HG03039 (cell line): ENCODE data around the gene FREM1.

ENCODE experiments used
- ATAC-seq: cut with Tn5 transposase; IDR thresholded peaks from one replicate; pipeline ENCODE4 v1.9.1; 2021; ENCODE audit warnings: mild to moderate bottlenecking, moderate library complexity; ENCODE audit not compliant: unreplicated experiment

The FREM1 gene

DNA sequence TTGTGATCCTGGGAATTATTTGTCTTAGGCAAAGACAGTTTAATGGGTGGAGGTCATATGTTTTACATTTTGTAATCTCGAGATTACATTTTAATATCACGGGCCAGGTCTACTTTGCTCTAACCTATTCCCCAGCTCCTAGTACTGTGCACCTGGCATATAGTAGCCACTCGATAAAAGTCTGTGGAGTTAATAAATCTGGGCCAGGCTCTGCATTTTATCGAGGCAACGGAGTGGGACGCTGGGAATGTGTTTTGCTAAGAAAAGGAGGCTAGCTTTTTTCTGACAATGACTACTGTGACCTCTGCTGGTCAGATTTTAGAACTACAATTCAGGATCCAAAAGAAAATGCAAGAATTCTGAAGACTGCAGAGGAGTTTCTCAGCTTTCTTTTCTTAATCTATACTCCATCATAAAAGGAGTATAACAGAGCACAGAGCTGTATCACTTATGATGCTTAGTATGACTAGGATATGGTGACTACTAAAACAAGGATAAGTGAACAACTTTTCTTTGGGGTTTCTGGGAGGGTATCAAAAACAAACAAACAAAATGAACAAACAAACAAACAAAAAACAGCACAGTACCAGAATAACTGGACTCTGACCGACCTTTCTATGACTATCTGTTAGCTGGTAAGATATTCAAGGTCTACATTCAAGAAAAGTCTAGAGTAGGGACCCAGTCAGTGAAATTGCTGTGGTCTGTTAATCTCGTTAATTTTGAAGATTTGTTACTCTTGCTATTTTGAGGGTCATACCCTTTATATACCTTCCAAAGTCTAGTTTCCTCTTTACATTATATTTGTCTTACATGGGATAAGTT is 141.6 kb downstream of the FREM1 start:
- ATAC-seq: no peak

GRCh38 chr9:14766299-14766698 is 143.9 kb downstream of the FREM1 start:
- no peak for ATAC-seq

GRCh38 chr9:14761584-14761983 is 148.6 kb downstream of the FREM1 start:
- ATAC-seq: no peak

GRCh38 chr9:14760060-14760459 is 150.2 kb downstream of the FREM1 start:
- ATAC-seq: no peak

DNA sequence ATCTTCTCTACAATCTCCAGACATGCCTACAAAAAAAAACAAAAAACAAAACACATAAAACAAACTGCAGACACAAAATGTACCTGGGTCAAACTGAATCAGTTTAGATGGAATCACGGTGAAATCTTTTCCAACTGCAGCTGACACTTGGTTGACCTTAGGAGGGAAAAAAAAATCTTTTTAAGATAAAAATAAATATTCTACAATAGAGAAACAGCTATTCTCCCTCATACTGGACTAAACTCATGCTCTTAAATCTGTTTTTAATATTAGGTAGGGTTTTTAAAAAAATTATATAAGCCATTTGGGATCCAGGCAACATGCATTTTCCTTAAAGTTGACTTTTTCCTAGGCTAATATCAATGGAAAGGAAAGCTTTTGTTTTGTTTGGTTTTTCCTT is 153.9 kb downstream of the FREM1 start:
- no peak for ATAC-seq

DNA sequence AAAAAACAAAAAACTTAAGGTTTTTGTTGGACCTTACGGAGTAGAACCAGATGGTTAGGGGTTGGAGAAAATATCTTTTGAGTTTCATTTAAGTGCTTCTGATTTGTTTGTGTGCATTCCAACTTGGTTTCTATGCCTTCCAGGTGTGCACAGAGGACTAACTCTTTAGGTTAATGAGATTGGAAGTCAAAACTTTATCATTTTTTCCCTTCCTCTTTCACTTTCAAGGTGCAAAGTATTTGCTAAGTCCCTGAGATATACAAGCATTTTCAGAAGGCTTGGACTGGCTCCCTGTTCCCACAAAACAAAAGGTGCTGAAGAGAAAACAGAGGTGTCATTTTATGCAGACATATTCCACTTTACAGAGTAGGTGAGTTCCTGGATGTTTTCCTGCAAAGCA is 157.4 kb downstream of the FREM1 start:
- no peak for ATAC-seq

GRCh38 chr9:14752271-14752670 is 158.0 kb downstream of the FREM1 start:
- no peak for ATAC-seq

- ATAC-seq: no peak
These were observed 159.4 kb downstream of the FREM1 start for GRCh38 chr9:14750821-14751220.

- no peak for ATAC-seq
These were observed 160.5 kb downstream of the FREM1 start for GRCh38 chr9:14749741-14750211.

- ATAC-seq: no peak
These were observed 161.9 kb downstream of the FREM1 start for GRCh38 chr9:14748373-14748772.

GRCh38 chr9:14747111-14747510 is 163.1 kb downstream of the FREM1 start:
- ATAC-seq: no peak

DNA sequence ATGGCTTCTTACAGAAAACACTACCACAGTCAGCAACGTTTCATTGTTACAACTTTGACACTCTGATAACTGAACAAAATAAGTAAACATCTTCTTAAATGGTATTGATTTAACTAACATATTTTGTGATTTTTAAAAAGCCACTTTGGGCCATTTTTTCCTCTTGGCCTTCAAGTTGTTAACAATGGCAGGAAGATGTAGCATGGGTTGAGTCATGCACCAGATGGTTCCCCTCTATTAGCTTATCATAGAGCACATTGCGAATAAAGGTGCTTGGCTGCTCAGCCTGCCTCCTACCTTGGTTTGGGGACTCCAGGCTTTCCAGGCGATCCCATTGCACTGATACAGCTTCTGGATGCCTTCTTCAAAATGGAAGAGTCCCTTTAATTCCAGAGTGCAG is 163.6 kb downstream of the FREM1 start:
- ATAC-seq: no peak

- ATAC-seq: no peak
These were observed 165.5 kb downstream of the FREM1 start for GRCh38 chr9:14744768-14745167.

DNA sequence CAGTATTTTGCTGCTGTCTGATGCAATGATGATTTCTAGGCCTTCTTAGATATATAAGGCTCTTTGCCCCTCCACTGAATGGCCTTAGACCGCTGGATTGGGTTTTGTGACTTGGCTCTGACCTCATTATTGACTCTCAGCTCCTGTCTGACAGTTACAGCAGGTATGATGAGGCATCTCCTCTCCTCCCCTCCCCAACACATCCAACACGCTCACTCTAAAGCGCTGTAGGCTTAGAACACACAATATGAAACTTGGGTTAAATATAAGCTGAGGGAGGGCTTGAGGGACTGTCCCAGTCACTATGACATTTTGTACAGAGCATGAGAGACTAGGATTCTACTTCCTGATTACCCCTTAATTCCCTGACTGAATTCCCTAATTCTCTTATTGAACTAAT is 168.9 kb downstream of the FREM1 start:
- ATAC-seq: peak; percentile 92

DNA sequence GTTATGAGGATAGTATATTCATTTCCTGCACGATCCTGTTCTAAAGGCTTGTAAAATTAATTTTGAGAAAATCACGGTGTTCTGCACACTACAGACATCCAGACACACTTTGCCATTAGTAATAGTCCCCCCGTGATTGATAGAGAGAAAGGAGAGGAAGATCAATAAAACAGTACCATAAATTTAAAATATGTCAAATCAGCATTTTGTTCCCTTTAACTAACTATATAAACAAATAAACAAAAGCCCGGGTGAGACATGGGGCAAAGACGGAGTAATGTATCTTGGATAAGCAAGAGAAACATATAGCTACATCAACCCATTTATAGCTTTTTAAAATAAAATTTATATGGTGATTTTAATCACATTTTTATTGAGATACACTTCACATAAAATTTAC is 177.1 kb downstream of the FREM1 start:
- no peak for ATAC-seq

DNA sequence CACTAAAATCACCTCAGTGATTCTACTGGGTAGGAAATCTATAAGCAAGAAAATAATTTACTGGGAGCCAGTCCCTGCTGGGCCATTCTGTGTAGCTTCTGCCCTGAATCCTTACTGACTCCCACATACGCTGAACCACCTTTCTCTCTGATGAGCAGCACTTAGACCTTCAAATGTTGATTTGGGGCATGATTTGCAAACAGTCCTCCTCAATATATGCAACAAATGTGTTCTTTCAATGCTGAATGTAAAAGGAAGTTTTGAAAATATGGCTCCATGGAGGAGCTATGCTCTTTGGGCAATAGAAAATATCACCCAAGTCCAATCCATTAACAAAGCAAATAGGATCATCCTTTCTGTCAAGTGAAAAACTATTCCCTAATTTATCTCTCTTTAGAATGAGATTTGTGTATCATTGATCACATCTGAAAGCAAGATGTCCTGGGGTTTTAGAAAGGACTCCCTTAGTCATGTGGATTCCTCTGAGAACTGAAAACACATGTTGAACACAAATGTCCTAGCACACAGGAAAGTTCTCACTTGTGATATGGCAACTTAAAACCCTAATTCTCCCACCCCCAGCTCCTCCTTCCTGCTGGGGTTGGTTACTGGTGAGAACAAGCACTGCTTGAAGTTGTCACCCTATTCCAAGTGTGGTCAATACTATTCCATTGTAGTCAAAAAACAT is 178.8 kb downstream of the FREM1 start:
- no peak for ATAC-seq

DNA sequence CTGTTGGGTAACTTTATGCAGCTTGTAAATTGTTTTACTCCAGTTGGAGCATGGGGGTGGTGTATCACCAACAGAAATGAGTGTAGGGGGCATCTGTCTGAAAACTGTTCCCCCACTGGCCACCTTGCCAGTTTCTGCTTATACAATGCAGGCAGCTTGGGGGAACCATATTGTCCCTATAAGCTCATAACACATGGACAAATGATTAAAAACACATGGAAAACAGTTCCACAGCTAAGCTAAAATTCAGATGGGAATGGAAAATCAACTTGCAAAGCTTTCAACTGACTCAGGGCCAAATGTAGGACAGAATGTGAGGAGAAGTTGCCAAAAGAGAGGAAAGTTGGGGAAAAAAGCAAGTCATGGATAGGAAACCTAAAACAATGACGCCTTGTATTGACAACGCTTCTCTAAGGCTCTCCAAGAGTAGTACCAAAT is 179.7 kb downstream of the FREM1 start:
- ATAC-seq: no peak

GRCh38 chr9:14723301-14723700 is 186.9 kb downstream of the FREM1 start:
- no peak for ATAC-seq

GRCh38 chr9:14722391-14723035 is 187.7 kb downstream of the FREM1 start, which contains the start of gene CER1:
CER1 (minus strand) TSS chr9:14722733; CDS start chr9:14722672, 61 bp downstream.
- ATAC-seq: no peak

DNA sequence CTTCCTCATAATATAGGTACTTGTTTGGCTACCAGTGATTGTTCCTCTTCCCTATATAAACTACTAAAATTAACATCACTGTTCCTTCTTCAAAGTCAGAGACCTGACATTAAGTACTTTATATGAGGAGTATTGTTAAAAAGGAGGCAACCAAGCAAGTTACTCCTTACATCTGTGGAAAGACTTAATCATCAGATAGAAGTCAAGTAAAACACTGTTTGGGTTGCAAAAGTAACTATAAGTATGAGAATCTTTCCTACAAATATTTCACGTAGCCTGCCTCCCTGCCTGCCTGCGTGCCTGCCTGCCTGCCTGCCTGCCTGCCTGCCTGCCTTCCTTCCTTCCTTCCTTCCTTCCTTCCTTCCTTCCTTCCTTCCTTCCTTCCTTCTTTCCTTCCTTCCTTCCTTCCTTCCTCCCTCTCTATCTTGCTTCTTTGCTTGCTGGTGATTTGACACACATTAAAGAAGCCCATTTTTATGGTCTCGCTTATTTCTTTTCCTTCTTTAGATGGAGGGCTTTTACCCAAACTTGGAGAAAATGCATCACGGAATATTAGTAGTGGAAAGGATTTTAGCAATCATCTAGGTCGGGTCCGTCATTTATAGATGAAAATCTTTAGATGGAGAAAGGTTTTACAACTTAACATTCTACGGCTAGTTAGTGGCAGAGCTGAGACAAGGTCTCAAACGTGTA is 190.9 kb downstream of the FREM1 start:
- no peak for ATAC-seq

- no peak for ATAC-seq
These were observed 195.1 kb downstream of the FREM1 start for GRCh38 chr9:14715102-14715501.
